ENCODE data around the gene PALD1. TPM values are rescaled to one million over a fixed set of nuclear protein-coding genes. Genes with fewer than 3 reads are reported as not detected.
A peak's percentile ranks its signal among the peaks of the same experiment; 100 is the strongest.

Gene PALD1
- total RNA-seq, 1 donor from 2014 or later, result 9.6 TPM

DNA sequence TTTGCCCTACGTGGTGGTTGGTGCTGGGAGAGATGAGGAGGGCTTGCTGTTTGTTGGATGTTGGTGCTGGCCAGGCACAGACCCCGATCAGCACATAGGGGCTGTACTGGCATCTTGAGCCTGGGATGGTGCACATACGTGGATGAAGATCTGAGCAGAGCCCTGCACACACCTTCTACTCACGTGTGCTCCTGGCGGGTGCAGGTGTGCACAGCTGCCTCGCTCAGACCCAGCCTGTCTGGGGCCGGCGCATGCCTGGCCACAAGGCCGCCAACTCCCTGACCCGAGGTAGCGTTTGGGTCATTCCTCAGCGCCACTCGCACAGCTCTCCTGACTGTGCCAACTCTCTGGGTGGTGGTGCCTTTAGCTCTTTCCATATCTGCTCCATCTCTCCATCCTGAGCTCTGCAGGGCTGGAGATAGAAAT, 18.6 kb downstream of the PALD1 start:
- H3K9me3 Mint-ChIP-seq, result no peaks in the 10 kb centered on the region
- H3K4me3 ChIP-seq, result no peak overlapping the region
- H3K27ac Mint-ChIP-seq, result no peak overlapping the region
- H3K4me1 ChIP-seq, result peaks cover 30% of the 10 kb centered on the region
- TF ChIP-seq, protein P1, sequence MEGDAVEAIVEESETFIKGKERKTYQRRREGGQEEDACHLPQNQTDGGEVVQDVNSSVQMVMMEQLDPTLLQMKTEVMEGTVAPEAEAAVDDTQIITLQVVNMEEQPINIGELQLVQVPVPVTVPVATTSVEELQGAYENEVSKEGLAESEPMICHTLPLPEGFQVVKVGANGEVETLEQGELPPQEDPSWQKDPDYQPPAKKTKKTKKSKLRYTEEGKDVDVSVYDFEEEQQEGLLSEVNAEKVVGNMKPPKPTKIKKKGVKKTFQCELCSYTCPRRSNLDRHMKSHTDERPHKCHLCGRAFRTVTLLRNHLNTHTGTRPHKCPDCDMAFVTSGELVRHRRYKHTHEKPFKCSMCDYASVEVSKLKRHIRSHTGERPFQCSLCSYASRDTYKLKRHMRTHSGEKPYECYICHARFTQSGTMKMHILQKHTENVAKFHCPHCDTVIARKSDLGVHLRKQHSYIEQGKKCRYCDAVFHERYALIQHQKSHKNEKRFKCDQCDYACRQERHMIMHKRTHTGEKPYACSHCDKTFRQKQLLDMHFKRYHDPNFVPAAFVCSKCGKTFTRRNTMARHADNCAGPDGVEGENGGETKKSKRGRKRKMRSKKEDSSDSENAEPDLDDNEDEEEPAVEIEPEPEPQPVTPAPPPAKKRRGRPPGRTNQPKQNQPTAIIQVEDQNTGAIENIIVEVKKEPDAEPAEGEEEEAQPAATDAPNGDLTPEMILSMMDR (IDR thresholded peaks at IDR 0.05), result no peak
- TF ChIP-seq EZH2phosphoT487 (IDR thresholded peaks at IDR 0.05) (no peak), EZH2 (IDR thresholded peaks at IDR 0.05) (no peak)
- no peak overlapping the region for H3K4me3 Mint-ChIP-seq
- H3F3A ChIP-seq (ENCODE audit: low read depth), result peaks cover 17% of the 10 kb centered on the region
- H3K4me2 ChIP-seq, result no peak overlapping the region
- H2AFZ ChIP-seq (replicated peaks), result no peak overlapping the region
- H4K20me1 ChIP-seq (ENCODE audit: low read depth), result no peaks in the 10 kb centered on the region
- no peaks in the 10 kb centered on the region for H3K36me3 Mint-ChIP-seq
- peaks cover 5% of the 10 kb centered on the region for H3K79me2 ChIP-seq (ENCODE audit: low read depth)
- H3K9ac ChIP-seq, result no peak overlapping the region
- no peak overlapping the region for H3K27ac ChIP-seq
- peaks cover 42% of the 10 kb centered on the region for H3K4me1 Mint-ChIP-seq
- H3K27me3 Mint-ChIP-seq (ENCODE audit: insufficient read depth, low read depth), result peaks cover 2% of the 10 kb centered on the region
- no peaks in the 10 kb centered on the region for H3K9me3 ChIP-seq (ENCODE audit: low read depth)
- no peak for DNase-seq (ENCODE audit: low spot score)
- no peaks in the 10 kb centered on the region for H3K27me3 ChIP-seq
- H3K36me3 ChIP-seq, result no peaks in the 10 kb centered on the region

DNA sequence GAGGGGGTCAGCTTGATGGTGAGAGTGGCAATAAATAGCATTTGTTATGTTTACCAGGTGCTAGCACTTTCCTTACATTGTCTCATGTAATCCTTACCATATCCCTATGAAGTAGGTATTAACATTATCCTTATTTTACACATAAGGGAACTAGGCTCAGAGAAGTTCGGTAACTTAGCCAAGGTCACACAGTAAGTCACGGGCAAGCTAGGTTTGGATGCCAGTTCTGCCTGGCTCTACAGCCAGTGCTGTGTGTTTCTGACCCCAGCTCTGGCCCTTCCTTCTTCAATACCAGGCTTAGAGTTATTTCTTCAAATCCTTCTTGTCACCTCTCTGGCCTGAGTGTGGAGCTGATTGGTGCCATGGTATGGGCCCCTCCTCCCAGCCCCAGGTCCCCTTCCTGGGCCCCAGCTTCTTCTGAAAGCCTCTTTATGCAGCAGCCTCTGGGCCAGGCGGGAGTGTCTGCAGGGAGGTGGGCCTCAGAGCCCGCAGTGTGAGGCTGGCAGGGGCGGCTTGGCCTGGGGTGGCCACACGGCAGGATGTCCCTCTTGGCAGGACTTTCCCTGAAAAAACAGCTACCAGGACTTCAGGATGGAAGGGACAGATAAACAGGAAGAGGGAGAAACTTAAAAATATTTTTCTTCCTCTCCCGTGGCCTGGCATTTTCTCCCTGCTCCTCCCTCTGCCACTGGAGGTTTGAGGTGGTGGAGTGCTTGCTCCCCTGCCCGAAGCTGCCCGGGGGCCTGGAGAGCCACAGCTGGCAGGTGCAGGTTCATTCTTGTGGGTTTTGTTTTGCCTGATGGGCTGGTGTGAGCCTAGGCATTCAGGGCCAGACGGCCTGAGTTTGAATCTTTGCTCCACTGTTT, 20.6 kb downstream of the PALD1 start:
- H3K27me3 Mint-ChIP-seq (ENCODE audit: insufficient read depth, low read depth), result peaks cover 2% of the 10 kb centered on the region
- TF ChIP-seq EZH2 (IDR thresholded peaks at IDR 0.05) (no peak), EZH2phosphoT487 (IDR thresholded peaks at IDR 0.05) (no peak)
- TF ChIP-seq, protein P1 (IDR thresholded peaks at IDR 0.05), result no peak
- peaks cover 17% of the 10 kb centered on the region for H3K4me1 ChIP-seq
- no peaks in the 10 kb centered on the region for H3K36me3 ChIP-seq
- peak overlapping the region; percentile 74 for H3K27ac ChIP-seq
- no peaks in the 10 kb centered on the region for H3K27me3 ChIP-seq
- H3F3A ChIP-seq (ENCODE audit: low read depth), result peaks cover 17% of the 10 kb centered on the region
- H3K4me3 Mint-ChIP-seq, result no peak overlapping the region
- DNase-seq (ENCODE audit: low spot score), result peak; percentile 70
- peak overlapping the region; percentile 91 for H3K27ac Mint-ChIP-seq
- H3K9ac ChIP-seq, result peak overlapping the region; percentile 53
- no peak overlapping the region for H2AFZ ChIP-seq (replicated peaks)
- H3K4me1 Mint-ChIP-seq, result peaks cover 34% of the 10 kb centered on the region
- no peak overlapping the region for H3K4me3 ChIP-seq
- peaks cover 2% of the 10 kb centered on the region for H3K79me2 ChIP-seq (ENCODE audit: low read depth)
- H4K20me1 ChIP-seq (ENCODE audit: low read depth), result no peaks in the 10 kb centered on the region
- no peaks in the 10 kb centered on the region for H3K36me3 Mint-ChIP-seq
- no peaks in the 10 kb centered on the region for H3K9me3 Mint-ChIP-seq
- H3K9me3 ChIP-seq (ENCODE audit: low read depth), result no peaks in the 10 kb centered on the region
- peak overlapping the region; percentile 53 for H3K4me2 ChIP-seq

DNA sequence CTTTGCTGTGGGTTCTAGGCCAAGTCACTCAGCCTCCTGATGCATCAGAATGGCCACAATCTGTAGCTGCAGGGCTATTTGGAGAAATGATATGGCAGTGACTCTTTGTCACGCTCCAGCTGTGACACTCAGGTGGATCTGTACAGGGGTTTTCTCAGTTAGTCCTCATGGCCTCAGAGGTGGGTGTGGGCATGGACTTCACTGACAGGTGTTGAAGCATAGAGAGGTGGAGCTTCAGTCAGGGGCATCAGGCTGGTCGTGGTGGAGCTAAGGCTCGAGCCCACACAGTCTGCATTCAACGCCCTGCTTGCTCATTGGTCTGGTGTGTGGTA, 21.2 kb downstream of the PALD1 start:
- Histone ChIP-seq H3K9ac (peak overlapping the region; percentile 53), H3F3A (ENCODE audit: low read depth) (peaks cover 12% of the 10 kb centered on the region), H3K27ac (peak overlapping the region; percentile 74), H3K4me1 (peaks cover 14% of the 10 kb centered on the region), H3K9me3 (ENCODE audit: low read depth) (no peaks in the 10 kb centered on the region), H3K79me2 (ENCODE audit: low read depth) (no peaks in the 10 kb centered on the region), H3K4me3 (no peak overlapping the region), H2AFZ (replicated peaks) (no peak overlapping the region), H4K20me1 (ENCODE audit: low read depth) (no peaks in the 10 kb centered on the region), H3K27me3 (no peaks in the 10 kb centered on the region), H3K4me2 (peak overlapping the region; percentile 53), H3K36me3 (no peaks in the 10 kb centered on the region)
- Mint-ChIP-seq H3K4me1 (peaks cover 32% of the 10 kb centered on the region), H3K9me3 (no peaks in the 10 kb centered on the region), H3K27me3 (ENCODE audit: insufficient read depth, low read depth) (peaks cover 2% of the 10 kb centered on the region), H3K4me3 (no peak overlapping the region), H3K36me3 (no peaks in the 10 kb centered on the region), H3K27ac (peak overlapping the region; percentile 91)
- TF ChIP-seq EZH2phosphoT487 (IDR thresholded peaks at IDR 0.05), result no peak
- TF ChIP-seq EZH2 (IDR thresholded peaks at IDR 0.05), result no peak
- TF ChIP-seq, protein P1 (IDR thresholded peaks at IDR 0.05), result no peak
- DNase-seq (ENCODE audit: low spot score), result no peak

Measured in neural progenitor cell (in vitro differentiated cells).